IPS-20b (cell line): Measurements from ENCODE around the gene YBX2.

Source experiments
- H3K27ac ChIP-seq: one replicate; pipeline ENCODE4 v1.5.1; 2013; ENCODE audit warnings: low read length
- H3K27me3 ChIP-seq: 2 replicates; pipeline ENCODE4 v1.6.1; 2013; ENCODE audit warnings: mild to moderate bottlenecking, low read length, inconsistent platforms; ENCODE audit not compliant: insufficient read depth
- H3K36me3 ChIP-seq: 2 replicates; pipeline ENCODE4 v1.6.1; 2013; ENCODE audit warnings: low read depth, mild to moderate bottlenecking, inconsistent platforms, low read length, moderate library complexity; ENCODE audit not compliant: insufficient read depth
- H3K4me1 ChIP-seq: 2 replicates; pipeline ENCODE4 v1.6.1; 2013; ENCODE audit warnings: mild to moderate bottlenecking, control low read depth, inconsistent platforms, low read length, moderate library complexity; ENCODE audit not compliant: insufficient read depth
- H3K4me3 ChIP-seq: 2 replicates; pipeline ENCODE4 v1.5.1; 2013; ENCODE audit warnings: mild to moderate bottlenecking, low read length, inconsistent platforms
- H3K9ac ChIP-seq: 2 replicates; pipeline ENCODE4 v1.6.1; 2013; ENCODE audit warnings: low read depth, mild to moderate bottlenecking, inconsistent platforms, low read length, moderate library complexity
- H3K9me3 ChIP-seq: 2 replicates; pipeline ENCODE4 v1.6.1; 2013; ENCODE audit warnings: mild to moderate bottlenecking, low read depth, low read length, inconsistent platforms; ENCODE audit not compliant: insufficient read depth

Gene YBX2

DNA sequence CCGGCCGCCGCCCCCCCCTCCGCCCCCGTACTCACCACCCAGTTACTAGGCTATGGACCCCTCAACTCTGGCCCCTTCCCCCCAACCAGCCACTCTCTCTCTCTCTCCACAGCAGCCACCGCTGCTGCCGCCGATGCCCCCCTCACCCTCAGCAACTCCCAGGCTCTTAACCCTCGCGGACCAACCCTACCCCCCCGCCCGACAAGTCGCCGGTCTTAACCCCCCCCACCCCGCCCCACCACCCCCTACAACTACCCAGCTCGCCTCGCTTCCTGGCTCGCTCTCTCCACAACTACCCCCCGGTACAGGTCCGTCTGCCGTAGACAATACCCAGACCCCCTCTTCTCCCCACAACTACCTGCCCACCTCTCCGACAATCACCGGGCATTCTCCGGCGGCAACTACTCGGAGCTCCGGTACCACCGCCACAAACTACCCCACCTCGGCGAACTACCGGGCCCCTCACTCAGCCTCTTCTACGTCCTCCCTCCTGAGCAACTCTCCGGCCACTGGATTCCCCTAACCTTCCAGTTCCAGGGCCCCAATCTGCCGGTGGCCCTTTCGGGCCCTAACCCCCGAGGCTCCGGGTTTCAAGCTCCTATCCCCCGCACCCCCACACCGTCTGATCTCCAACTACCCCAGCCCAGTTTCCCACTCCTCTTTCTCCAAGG is 55.9 kb downstream of the YBX2 start:
- Histone ChIP-seq H3K9ac (peak overlapping the region; percentile 99), H3K4me1 (peaks cover 24% of the 10 kb centered on the region), H3K4me3 (peak overlapping the region; percentile 98), H3K27me3 (no peaks in the 10 kb centered on the region), H3K9me3 (no peaks in the 10 kb centered on the region), H3K36me3 (peaks cover 39% of the 10 kb centered on the region), H3K27ac (peak overlapping the region; percentile 93)
